ENCODE measurements around the gene FAM131A.

DNA sequence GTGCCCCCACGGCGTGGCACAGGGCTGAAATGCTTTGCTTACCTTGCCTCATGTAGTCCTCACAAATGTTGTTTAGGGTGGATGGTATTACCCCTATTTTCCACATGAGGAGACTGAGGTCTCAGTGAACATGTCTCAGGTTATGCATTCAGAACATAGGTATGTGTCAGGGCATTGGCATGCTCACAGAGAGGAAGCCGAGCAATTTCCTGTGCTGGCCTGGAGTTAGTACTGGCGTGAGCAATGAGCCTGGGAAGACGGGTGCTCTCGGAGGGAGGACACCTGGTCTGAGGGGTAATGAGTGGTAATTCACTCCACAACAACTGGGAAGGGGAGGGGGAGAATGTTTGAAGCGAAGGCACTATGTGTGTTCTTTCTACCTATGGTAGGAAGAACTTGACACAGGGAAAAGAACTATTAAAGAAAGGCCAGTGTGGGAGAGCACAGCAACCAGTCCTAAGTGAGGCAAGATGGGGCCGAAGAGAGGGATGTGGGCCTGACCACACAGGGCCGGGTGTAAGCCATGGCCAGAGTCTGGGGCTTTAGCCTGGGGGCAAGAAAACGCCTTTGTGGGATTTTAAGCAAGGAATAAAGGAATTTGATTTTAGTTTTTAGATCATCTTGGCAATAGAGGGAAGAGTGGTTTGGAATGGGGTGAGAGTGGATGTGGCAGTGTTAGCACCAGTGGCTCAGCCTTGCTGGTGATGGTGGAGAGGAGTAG lies 4.9 kb upstream of the FAM131A start:
- TF ChIP-seq, protein P1, sequence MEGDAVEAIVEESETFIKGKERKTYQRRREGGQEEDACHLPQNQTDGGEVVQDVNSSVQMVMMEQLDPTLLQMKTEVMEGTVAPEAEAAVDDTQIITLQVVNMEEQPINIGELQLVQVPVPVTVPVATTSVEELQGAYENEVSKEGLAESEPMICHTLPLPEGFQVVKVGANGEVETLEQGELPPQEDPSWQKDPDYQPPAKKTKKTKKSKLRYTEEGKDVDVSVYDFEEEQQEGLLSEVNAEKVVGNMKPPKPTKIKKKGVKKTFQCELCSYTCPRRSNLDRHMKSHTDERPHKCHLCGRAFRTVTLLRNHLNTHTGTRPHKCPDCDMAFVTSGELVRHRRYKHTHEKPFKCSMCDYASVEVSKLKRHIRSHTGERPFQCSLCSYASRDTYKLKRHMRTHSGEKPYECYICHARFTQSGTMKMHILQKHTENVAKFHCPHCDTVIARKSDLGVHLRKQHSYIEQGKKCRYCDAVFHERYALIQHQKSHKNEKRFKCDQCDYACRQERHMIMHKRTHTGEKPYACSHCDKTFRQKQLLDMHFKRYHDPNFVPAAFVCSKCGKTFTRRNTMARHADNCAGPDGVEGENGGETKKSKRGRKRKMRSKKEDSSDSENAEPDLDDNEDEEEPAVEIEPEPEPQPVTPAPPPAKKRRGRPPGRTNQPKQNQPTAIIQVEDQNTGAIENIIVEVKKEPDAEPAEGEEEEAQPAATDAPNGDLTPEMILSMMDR (IDR thresholded peaks at IDR 0.05), result no peak
- no peak for TF ChIP-seq POLR2A (IDR thresholded peaks at IDR 0.05)
